GM18907 (cell line): ENCODE measurements around the gene DMBT1.

Experiments
- ATAC-seq: cut with Tn5 transposase; IDR thresholded peaks from one replicate; pipeline ENCODE4 v1.9.1; 2021; ENCODE audit warnings: mild to moderate bottlenecking, moderate library complexity; ENCODE audit not compliant: unreplicated experiment

DMBT1 gene

DNA sequence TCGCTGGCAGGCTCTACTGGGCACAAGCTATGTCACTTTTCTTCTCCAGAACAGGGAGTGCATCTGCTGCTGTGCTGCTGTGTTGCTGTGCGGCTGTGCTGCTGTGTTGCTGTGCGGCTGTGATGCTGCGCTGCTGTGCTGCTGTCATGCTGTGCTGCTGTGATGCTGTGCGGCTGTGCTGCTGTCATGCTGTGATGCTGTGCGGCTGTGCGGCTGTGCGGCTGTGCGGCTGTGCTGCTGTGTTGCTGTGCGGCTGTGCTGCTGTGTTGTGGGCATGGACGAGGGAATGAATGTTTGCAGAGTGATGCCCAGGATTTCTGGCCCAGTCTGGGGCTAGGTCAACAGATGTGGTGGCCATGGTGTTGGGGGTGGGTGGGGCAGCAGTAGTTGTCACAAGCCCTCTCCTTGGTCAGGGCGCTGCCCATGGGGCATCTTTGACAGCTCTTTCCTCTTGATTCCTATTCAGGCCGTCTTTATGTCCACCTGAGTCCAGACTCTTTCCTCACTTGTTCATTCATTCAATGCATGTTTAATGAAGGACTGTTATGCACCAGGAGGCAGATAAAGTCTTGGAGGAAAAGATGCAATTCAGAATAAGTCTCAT lies 83.5 kb downstream of the DMBT1 start:
- no peak for ATAC-seq

DNA sequence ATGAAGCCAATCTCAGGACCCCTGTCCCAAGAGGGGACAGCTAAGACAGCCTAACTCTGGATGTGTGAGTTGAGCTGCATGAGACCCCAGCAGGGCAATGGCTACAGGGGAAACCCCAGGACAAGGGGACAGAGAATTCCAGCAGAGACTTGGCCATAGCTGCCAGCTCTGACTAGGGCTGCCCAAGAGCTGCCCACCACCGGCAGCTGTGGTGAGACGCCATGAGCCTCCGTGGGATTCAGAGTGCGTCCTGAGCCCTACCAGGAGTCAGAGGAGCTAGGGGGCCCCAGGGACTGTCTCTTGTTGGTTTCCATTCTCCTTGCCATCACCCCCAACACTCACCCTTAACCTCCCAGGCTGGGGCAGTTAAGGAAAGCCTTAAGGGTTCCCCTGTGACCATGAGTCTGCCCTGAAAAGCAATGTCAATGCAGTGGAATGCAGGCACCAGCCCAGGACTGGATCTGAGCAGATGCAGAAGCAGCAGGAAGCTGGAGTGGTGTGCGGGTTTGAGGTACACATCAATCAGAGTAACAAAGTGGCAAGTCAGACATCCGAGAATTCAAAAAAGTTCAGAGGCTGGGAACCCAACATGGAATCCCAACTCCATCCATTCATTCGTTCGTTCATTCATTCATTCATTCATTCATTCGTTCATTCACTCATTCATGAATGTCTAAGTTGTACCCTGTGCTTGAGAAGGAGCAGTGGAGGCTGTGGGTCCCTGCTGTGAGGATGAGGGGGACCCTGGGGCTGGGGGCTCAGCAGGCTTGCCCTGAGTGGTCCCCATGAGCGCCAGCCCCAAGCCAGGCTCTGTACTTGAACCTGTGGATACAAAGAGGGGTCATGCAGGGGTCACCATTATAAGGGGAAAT lies 86.2 kb downstream of the DMBT1 start:
- no peak for ATAC-seq

DNA sequence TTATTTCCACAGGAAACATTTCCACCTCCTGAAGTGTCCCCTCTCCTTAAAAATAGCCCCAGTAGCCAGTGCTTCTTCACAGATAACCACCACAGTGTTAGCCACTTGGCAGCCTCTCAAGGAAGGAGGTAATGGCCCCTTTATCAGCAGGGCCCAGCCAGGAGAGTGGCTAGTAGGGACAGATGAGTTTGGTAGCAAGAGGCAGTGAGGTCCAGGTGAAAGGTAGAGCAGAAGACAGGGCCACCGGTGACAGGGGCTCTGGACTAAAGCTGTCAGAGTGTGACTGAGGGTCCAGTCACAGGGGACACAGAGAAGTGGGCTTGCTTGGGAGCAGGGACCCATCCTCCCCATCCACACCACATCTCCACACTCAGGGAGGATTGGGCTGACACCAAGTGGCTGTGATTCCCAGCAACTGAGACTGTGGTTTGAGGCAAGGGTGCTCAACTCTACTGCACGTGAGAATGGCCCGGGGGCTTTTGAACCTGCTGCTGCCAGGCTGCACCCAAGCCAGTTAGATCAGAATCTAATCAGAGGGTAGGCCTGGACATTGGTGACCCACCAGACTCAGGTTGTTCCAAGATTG lies 86.9 kb downstream of the DMBT1 start:
- no peak for ATAC-seq

DNA sequence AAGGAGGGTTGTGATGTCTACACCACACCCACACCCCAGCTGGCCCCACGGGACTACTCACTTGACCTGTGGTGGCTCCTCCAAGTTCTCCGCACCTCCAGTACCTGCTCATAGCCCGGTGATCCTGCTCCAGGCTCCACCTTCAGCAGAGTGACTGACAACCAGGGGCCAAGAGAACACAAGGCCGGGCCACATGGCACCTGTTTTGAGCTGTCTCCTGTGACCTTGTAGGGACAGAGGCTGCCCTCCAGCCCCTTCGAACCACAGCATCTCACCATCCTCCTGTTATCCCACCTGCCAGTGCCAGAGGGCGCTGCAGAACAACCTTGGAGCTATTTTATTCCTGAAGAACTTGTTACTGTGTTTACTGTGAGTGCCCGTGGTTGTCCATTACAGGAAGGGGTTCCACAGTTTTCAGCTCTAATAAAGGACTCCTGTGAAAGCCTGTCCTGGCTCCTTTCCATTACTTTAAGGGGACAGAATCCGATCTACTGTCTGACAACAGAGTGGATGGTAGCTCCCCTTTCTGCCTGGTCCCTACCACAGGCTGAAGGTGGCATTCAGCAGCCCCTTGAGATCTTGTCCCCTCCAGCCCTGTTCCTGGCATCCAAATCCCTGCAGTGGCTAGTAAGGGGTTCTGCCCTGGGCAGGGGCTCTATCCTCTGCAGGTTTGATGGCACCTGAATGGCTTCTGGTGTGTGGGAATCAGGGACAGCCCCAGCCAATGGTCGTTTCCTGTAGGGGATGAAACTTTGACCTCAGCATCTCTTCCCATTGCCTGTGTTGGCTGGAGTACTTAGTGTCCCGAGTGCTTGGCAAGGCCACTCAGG lies 88.3 kb downstream of the DMBT1 start:
- ATAC-seq, result no peak

DNA sequence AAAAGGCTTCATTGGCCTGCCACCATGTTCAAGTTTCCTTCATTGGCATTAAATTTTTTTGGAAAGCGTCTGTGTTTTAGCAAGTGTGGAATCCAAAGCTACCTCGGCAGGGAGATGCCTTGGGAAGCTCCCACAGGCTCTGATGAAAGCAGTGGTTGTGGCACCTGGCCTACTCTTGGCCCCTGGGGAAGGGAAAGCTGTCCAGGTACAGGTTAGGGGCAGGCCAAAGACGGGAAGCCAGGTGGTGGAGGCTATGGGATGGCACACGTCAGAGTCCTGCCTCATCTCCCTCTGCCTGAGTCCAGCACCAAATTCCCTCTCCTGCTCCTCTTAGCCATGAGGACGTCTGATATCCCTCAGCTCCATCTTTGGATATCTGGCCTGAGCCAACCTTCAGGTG lies 89.3 kb downstream of the DMBT1 start:
- no peak for ATAC-seq

DNA sequence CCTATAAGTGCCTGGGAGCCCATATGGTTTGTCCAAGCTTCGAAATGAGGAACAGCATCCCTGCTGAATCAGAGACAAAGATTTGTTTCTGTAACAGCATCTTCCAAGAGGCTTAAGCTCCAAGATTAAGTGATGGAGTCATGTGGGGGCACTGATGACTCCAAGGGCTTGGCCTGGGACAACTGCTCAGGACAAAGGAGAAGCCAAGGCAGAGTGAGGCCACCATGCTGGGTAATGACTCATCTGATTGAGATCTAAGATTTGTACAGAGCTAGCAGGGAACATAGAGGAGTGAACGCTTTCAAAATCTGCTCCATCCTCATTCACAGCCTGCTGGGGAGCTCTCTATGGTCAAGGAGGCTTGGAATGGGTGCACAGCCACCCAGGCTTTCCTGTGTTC lies 89.8 kb downstream of the DMBT1 start:
- no peak for ATAC-seq

DNA sequence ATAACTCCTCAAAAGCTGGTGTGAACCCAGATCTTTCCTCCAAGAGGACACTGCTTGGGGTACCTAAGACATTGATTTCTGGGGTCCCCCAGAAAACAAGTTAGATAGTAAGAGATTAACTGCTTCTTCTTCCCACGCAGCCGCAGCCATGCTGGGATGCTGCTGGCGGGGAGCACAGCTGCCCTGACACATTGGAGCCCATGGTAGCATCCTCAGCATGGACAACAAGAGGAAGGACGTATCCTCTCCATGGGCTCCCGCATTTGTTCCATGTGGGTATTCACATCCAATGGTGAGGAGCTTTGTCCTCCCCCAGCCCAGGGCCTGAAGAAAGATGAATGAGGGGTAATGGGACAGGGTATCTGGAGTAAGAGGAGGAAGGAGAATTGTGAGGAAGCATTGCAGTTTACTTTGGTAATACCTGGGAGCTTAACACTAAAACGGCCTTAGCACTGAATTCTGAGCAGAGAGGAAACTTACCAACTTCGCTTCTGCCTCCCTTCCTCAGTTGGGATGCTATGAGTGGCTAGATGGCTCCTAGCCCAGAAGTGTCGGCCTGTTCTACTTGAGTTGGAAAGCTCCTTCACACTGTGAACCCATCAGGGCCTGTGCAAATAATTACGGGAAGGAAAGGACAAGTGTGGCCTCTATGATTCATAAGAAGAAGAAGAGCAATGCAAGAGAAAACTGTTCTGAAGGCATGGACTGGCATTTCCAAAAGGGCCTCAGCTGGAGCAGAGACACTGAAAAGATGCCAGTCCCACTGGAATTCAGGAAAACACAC lies 95.2 kb downstream of the DMBT1 start:
- no peak for ATAC-seq

DNA sequence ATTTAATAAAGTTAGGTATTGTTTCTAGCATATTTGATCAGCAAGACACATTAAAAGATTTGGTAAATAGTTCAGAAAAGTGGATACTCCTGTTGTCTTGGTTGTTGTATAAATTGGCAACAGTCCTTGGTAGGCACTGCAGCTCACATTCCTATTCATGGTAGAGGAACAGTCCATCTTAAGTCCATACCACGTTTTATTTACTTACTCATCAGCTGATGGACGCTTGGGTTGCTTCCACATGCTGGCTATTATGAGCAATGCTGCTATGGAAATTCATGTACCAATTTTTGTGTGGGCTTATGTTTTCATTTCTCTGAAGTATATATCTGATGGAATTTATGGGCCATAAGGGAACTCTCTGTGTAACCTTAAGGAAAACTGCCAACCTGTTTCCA lies 95.8 kb downstream of the DMBT1 start:
- ATAC-seq, result no peak

DNA sequence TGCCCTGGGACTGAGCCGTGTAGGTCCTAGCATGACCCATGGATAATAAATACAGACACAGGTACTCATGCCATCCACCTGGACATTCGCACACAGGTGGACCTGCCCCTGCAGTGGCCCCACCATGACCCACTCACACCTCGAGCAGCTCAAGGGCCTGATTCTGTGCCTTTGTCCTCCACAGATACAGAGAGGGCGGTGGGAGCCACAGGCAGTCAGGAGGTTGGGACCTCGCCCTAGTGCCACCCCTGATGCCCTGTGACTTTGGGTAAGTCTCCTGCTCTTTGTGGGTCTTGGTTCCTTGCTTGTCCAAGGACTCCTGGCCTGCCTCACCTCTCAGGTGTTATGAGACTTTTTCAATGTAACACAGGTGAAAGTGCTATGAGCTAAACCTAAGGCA lies 96.2 kb downstream of the DMBT1 start:
- ATAC-seq, result no peak

DNA sequence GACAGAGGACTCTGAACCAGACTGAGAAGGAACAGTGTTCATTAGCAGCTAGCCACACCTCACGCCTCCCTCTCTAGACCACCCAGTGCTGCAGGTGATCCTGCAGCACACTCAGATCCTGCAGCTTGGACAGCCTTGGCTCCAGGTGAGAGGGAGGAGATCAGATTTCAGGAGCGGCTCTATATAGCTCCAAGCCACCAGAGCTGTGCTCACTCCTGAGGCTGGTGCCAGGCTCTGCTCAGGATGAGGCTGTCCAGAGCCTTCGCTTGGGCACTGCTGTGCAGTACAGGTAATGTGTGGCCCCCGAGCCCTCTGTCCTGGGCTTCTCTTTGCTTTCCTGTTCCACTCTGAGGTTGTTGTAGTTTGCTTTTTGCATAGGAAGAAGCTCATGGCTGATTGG lies 96.7 kb downstream of the DMBT1 start:
- ATAC-seq, result no peak

DNA sequence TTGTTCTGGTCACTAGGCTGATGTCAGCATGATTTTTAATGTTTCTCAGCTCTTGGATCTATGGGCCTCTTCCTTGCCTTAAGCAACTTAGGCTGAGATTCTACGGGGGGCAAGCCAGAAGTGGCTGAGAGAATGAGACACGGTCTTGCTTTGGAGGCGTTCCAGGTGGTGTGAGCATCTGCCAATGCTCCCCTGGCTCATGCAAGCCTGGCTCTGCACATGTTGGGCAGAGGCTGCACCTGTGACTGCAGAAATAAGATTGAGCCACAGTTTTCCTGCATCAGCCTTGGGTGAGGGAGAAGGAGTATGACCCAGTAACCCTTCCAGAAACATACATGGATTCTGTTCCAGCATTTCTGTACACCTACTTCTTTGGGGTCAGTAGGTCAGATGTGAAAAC lies 97.2 kb downstream of the DMBT1 start:
- no peak for ATAC-seq

DNA sequence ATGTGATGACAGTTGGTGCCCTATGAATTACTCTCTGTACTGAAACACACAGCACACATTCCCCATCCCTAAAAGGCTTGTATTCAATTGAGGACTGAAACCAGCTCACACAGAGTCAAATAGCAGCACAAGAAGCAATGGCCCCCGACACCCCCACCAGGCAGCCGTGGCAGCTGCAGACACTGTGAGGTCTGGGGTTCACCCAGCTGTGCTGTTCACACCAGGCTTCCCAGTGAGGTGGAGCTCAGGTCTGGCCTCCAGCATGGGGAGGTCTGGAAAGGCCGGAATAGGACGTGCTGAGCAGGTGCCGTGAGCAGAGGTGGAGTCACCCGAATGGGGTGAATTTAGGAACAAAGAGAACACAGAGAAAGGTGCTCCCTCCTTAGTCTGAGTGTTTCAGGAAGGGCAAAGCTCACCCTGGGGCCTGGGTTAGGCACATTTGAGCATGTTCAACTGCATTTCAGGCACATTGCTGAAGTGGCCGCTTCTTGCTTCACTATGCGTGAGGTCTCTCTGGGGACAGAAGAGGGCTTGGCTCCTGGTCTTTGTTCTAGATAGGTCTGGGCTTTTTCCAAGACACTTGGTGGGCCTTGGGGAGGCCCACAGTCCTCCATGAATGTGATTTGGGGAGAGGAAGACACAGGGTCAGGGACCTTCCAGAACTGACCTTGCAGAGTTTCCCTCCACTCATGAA lies 97.9 kb downstream of the DMBT1 start:
- ATAC-seq, result no peak

DNA sequence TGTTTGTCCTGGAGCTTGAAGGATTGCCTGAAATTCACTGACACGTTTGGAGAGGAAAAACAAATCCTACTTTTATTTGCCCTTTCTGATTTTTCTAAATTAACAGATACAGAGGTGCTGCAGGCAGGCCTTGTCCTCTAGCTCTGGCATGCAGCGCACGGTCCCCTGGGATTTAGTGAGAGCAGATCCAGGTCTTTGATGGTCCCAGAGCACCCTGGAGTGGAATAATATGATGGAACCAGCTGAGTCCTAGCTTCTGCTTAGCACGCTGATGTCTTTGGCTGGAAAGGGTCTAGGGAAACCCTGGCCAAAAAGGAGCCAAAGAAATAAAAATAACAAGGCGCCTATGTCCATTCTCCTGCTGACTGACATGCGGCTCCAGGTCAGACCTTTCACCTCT lies 98.6 kb downstream of the DMBT1 start:
- ATAC-seq, result no peak

DNA sequence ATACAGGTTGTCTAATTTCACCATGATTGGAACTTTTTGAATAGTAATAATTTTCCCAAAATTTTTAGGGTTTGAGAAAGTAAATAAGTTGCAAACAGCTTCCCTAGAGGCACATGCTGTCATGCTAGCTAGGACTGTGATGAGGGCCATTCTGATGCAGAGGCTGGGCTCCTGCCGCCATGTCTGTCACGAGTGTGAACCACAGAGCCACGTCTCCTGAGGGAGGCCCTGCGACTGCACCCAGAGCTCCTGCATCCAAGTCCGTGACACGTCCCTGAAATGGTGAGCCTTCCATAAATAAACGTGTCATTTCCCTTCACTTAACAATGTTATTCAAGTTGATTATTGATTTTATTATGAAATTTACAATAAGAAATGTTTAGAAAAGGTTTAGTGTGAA lies 99.1 kb downstream of the DMBT1 start:
- ATAC-seq, result no peak

DNA sequence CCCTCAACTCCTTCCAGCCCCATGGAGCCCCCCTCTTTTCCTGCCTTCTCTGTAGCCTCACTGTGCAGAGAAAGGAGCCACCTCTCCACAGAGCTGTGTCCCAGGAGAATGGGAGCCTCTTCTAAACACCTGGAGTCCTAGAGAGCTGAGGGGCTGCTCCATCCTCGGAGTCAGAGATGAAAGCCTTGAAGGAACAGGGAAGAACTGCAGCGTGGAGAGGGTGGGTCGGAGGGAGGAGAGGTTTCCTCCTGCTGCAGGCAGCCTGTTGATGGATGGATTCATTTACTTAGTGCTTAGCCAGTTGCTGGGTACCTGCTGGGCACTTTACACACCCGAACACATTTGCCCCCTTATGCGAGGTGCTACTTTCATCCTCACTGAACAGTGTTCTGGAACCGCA lies 100.1 kb downstream of the DMBT1 start:
- no peak for ATAC-seq

DNA sequence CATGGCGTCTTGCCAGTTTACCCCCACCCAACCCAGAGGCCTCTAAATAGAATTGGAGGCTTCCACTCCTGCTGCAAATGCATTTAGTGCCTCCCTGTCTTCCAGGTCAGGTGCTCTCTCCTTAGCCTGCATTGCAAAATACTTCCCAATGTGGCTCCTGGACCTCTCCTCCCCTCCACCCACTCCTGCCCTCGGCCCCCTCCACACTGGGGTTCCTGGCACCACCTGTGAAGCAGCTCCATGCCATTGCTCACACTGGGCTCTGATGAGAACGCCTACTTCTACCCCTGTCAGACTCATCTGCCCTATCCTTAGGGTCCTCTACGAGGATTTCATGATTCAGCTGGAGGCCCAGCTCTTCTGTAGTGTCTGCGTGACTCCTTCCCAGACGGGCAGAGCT lies 101.7 kb downstream of the DMBT1 start:
- no peak for ATAC-seq

DNA sequence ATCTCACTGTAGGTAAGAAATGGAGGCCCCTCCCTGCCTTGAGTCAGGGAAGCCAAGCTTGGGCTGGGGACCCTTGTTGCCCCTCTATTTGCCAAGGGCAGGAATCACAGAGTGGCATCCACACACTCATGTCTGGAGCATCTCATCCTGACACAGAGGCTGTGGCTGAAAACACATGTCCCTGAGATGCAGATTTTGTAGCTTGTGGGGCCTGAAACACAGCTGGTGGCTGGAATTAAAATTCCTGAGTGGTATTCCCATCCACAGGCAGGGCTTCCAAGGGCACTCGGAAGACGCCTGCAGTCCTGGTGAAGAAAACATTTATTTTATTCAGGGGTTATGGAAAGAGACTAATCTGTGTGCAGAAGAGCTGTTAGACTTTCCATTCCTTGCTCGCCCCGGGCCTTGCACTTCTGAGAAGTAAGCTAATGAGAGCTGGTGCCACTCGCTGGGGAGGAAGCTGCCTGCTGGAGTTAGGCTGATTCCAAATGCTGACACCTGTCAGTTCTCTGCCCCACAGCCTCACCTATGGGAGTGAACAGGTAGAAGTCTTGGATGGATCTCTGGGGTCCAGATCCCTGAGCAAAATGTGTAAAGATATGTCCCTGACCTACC lies 103.1 kb downstream of the DMBT1 start:
- no peak for ATAC-seq

DNA sequence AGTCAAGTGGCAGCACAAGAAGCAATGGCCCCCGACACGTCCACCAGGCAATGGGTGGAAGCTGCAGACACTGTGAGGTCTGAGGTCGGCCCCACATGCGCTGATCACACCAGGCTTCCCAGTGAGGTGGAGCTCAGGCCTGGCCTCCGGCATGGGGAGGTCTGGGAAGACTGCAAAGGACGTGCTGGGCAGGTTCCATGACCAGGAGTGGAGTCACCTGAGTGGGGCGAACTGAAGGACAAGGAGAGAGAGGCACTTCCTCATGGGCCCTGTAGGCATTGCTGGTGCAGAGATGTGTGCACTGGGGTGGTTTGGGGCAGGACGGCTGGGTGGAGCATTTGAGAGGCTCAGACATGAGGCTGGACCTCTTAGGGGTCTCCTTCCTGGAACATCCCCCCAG lies 103.9 kb downstream of the DMBT1 start:
- ATAC-seq, result no peak

DNA sequence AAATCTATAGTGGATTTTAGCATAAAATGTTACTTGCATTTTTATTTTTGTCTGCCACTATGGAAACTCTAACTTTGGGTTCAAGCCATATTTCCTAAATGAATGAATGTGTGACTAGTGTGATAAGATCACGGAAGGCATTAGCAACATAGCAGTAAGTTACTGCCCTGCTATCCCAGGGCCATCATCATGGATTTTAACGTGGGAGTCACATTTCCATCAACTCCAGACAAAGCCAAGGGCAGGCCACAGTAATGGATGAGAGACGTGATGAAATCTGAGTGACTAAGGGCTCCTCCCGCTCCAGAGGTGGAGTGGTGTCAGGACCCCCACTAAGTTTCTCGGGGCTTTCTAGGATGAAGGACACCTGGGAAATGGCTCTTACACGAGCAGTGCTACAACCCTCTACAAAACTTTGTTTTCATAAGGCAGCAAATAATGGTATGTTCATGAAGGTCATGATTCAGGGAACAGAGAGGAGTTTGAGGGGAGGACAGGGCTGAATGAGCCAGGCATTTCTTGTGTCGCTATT lies 104.8 kb downstream of the DMBT1 start:
- no peak for ATAC-seq
